Right atrium auricular region (tissue), 2 donors: Measurements from ENCODE around the gene JAZF1. TPM values are rescaled to one million over a fixed set of nuclear protein-coding genes. Genes with fewer than 3 reads are reported as not detected.

Experiments
- DNase-seq: peaks from one replicate; pipeline ENCODE4 v3.0.0-alpha.2; 2019; ENCODE audit warnings: low spot score
- H3K27ac ChIP-seq, 2 donors: fragments of 200-600 bp; sonication (generic); 1 replicate in 1 of 2; 2 replicates in 1 of 2; pipeline ENCODE4 v1.5.1; 2016 to 2019
- H3K27me3 ChIP-seq, 2 donors: fragments of 200-600 bp; sonication (generic); one replicate each; pipeline versions ENCODE4 v1.5.1 to v1.6.0; 2017 to 2019
- H3K36me3 ChIP-seq: fragments of 200-600 bp; sonication (generic); one replicate; pipeline ENCODE4 v1.5.1; 2016
- H3K4me1 ChIP-seq, 2 donors: fragments of 200-600 bp; sonication (generic); one replicate each; pipeline versions ENCODE4 v1.5.1 to v1.6.0; 2017 to 2019
- H3K4me3 ChIP-seq, 2 donors: fragments of 200-600 bp; sonication (generic); 1 replicate in 1 of 2; 2 replicates in 1 of 2; pipeline ENCODE4 v1.5.1; 2017 to 2019; ENCODE audit warnings: mild to moderate bottlenecking in 1 of 2, moderate library complexity in 1 of 2
- H3K9me3 ChIP-seq, 2 donors: fragments of 200-600 bp; sonication (generic); one replicate each; pipeline ENCODE4 v1.5.1; 2019
- total RNA-seq, 2 donors: library from RNA; depleted of rRNA; stranded (reverse); fragments of >200 nt; gene quantifications; one replicate each; pipeline ENCODE4 v1.1.0, GENCODE V29; 2016
- TF ChIP-seq, protein P1 (sequence below), 2 donors: fragments of 200-600 bp; sonication (generic); IDR thresholded peaks; one replicate each; pipeline ENCODE4 v1.5.1; 2019; ENCODE audit warnings: antibody characterized with exemption in 2 of 2

The JAZF1 gene
- total RNA-seq, 2 donors from 2014 or later: 13.2 to 18.5 TPM

- H3K27ac ChIP-seq: peak overlapping the region; percentile 36 to 77
- H3K4me1 ChIP-seq: peaks cover 0 to 43% of the 10 kb centered on the region in 2 donors
- no peaks in the 10 kb centered on the region for H3K36me3 ChIP-seq
Measured at GRCh38 chr7:28176174-28176573, 4.4 kb downstream of the JAZF1 start.

DNA sequence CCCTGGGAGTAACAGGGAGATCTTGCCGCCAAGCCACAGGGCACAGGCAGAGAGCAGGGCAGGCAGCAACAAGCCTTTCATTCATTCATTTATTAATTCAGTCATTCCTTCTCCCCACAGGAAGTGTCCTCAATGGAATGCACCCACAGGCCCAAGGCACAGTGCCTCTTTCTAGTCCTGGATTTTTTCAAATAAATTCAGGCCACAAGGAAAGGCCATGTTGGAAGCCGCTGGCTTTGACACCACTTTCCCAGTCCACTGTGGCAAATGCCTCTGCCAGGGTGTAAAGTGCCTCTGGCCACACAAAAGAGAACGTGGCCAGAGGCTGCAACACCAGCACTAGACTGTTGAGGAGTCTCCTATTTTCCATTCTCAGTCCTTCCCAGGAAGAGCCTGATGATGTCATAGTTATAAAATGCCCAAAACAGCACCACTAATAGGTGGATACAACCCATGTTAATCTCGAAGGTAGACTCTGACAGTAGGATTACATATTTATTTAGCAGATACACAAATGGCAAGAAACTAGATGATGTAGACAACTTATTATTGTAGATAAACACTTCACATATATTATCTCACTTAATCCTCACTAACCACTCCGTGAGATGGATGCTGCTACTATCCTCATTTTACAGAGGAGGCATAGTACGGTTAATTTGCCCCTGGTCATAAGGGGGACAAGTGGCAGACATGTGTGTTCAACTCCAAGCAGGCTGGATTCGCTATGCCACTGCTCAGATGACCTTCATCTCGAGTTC is 5.5 kb downstream of the JAZF1 start:
- DNase-seq: no peak
- H3K36me3 ChIP-seq: no peaks in the 10 kb centered on the region
- no peak overlapping the region for H3K4me3 ChIP-seq
- peak overlapping the region; percentile 10 to 77 for H3K27ac ChIP-seq
- no peaks in the 10 kb centered on the region for H3K9me3 ChIP-seq
- peaks cover 0 to 38% of the 10 kb centered on the region in 2 donors for H3K4me1 ChIP-seq
- H3K27me3 ChIP-seq: no peaks in the 10 kb centered on the region
- TF ChIP-seq, protein P1, sequence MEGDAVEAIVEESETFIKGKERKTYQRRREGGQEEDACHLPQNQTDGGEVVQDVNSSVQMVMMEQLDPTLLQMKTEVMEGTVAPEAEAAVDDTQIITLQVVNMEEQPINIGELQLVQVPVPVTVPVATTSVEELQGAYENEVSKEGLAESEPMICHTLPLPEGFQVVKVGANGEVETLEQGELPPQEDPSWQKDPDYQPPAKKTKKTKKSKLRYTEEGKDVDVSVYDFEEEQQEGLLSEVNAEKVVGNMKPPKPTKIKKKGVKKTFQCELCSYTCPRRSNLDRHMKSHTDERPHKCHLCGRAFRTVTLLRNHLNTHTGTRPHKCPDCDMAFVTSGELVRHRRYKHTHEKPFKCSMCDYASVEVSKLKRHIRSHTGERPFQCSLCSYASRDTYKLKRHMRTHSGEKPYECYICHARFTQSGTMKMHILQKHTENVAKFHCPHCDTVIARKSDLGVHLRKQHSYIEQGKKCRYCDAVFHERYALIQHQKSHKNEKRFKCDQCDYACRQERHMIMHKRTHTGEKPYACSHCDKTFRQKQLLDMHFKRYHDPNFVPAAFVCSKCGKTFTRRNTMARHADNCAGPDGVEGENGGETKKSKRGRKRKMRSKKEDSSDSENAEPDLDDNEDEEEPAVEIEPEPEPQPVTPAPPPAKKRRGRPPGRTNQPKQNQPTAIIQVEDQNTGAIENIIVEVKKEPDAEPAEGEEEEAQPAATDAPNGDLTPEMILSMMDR (IDR thresholded peaks at IDR 0.05): no peak

More at GRCh38 chr7:28176174-28176573, 4.4 kb downstream of the JAZF1 start:
- TF ChIP-seq, protein P1 (IDR thresholded peaks at IDR 0.05): no peak
- Histone ChIP-seq H3K27me3 (no peaks in the 10 kb centered on the region), H3K4me3 (no peak overlapping the region), H3K9me3 (no peaks in the 10 kb centered on the region)
- no peak for DNase-seq

DNA sequence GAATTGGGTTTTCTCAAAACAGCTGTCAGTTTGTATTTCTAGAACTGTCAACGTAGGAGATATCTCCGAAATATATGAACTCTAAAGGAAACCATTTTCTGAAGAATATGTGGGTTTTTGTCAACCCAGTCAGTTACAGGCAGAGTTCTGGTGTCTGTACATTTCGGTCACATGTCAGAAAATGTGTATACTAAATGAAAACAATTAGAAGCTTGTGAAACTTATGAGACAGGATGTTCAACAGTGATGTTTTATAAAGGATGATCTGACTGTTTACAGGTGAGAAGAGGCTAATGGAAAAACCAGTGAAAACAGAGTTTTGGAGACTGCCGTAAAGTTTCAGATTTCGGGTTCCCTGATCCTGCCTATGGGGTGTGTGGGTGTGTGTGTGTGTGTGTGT is 6.2 kb downstream of the JAZF1 start:
- H3K36me3 ChIP-seq: no peaks in the 10 kb centered on the region
- no peak overlapping the region for H3K4me3 ChIP-seq
- TF ChIP-seq, protein P1 (IDR thresholded peaks at IDR 0.05): no peak
- DNase-seq: no peak
- no peaks in the 10 kb centered on the region for H3K27me3 ChIP-seq
- peaks cover 0 to 38% of the 10 kb centered on the region in 2 donors for H3K4me1 ChIP-seq
- no peaks in the 10 kb centered on the region for H3K9me3 ChIP-seq
- H3K27ac ChIP-seq: peak overlapping the region; percentile 20 to 24

GRCh38 chr7:28173531-28173930 is 7.1 kb downstream of the JAZF1 start:
- Histone ChIP-seq H3K27ac (peak overlapping the region in 1 of 2 donors; percentile 31), H3K36me3 (no peaks in the 10 kb centered on the region), H3K27me3 (no peaks in the 10 kb centered on the region), H3K4me3 (no peak overlapping the region), H3K4me1 (peaks cover 0 to 31% of the 10 kb centered on the region in 2 donors), H3K9me3 (no peaks in the 10 kb centered on the region)
- TF ChIP-seq, protein P1 (IDR thresholded peaks at IDR 0.05): no peak
- DNase-seq: no peak

DNA sequence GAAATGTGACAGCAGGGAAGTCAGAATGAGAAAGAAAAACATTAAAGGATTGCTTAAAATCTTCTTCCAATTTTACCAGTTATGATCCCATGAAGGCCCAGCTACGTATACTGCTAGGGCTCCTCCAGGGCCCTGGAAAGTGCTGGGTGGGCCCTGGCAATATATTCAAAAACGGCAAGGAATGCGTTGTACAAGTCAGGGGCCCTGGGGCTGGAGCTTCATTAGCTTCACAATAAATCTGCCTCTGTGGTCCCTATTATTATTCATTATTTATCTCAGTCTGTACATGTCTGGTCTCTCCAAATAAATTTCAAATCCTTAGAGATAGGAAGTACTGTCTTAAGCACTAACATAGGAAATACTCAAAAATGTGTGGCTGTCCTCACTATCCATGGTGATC is 7.6 kb downstream of the JAZF1 start:
- peaks cover 0 to 25% of the 10 kb centered on the region in 2 donors for H3K4me1 ChIP-seq

More for the DNA sequence above, 7.6 kb downstream of the JAZF1 start:
- H3K27me3 ChIP-seq: no peaks in the 10 kb centered on the region
- no peak for DNase-seq
- H3K27ac ChIP-seq: peak overlapping the region in 1 of 2 donors; percentile 31
- no peaks in the 10 kb centered on the region for H3K36me3 ChIP-seq
- no peaks in the 10 kb centered on the region for H3K9me3 ChIP-seq
- TF ChIP-seq, protein P1 (IDR thresholded peaks at IDR 0.05): no peak
- H3K4me3 ChIP-seq: no peak overlapping the region
